ENCODE results near the gene NLE1. TPM values are rescaled to one million over a fixed set of nuclear protein-coding genes. Genes with fewer than 3 reads are reported as not detected.
"Not testable (repeated sequence)": the region's sequence is repeated elsewhere in the genome, so short reads cannot be mapped to it uniquely, and the experiment has no call there.

The NLE1 gene
- total RNA-seq, 6 experiments from 2014 or later = 4.9 to 12.3 (median 5.9) TPM

DNA sequence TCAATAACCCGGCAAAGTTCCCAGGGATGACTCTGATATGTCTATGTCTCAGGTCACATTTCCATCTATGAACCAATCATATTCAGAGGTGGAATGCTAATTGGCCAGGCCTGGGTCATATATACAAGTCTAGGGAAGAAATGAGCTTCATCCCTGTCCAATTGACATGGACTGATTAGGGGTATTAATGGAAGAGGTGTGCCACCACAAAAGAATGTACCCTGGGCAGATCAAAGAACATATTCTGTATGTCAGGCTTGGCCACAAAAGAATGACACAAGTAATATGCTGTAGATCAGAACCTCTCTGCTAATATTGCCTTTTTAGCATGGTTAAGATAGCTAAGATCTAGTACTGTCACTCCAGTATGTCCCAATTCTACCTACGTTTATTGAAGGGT lies 45.4 kb upstream of the NLE1 start:
- TF ChIP-seq POLR2A (IDR thresholded peaks at IDR 0.05) (no peak), CTCF (IDR thresholded peaks at IDR 0.05) (no peak)
- intact Hi-C loops (cut with DNase I) = no loop called here
- Histone ChIP-seq H3K27me3 (no peaks in the 10 kb centered on the region), H3K27ac (no peak overlapping the region), H3K9me3 (no peaks in the 10 kb centered on the region), H3K4me1 (no peaks in the 10 kb centered on the region), H3K36me3 (no peaks in the 10 kb centered on the region), H3K4me3 (no peak overlapping the region)
- WGBS (ENCODE audit: insufficient coverage, low coverage, low lambda C conversion rate, missing lambda C conversion rate) = 89% methylated on average over 2 of the region's 2 CpGs
- DNase-seq (no peak), ATAC-seq (no peak)

DNA sequence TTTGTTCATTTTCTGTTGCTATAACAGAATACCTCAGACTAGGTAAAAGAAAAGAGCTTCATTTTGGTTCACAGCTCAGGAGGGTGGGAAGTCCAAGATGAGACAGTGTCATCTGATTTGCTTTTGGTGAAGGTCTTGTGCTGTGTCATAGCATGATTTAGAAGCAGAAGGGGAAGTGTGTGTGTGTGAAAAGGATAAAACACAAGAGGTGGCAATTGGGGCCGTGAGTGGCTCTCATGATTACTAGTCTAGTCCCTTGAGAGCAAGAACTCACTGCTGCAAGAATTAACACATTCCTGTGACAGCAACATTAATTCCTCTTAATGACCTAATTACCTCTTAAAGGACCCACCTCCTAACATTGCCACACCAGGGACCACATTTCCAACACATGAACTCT lies 43.7 kb upstream of the NLE1 start:
- no peak overlapping the region for H3K27ac ChIP-seq
- ATAC-seq (peak in 1 of 4 donors; percentile 13), DNase-seq (no peak)
- WGBS (ENCODE audit: insufficient coverage, low coverage, low lambda C conversion rate, missing lambda C conversion rate) = 33% methylated on average over 1 of the region's 1 CpG
- intact Hi-C loops (cut with DNase I) = no loop called here
- no peaks in the 10 kb centered on the region for H3K27me3 ChIP-seq
- no peaks in the 10 kb centered on the region for H3K4me1 ChIP-seq
- H3K36me3 ChIP-seq = no peaks in the 10 kb centered on the region
- TF ChIP-seq POLR2A (IDR thresholded peaks at IDR 0.05) (no peak), CTCF (IDR thresholded peaks at IDR 0.05) (no peak)
- no peak overlapping the region for H3K4me3 ChIP-seq
- no peaks in the 10 kb centered on the region for H3K9me3 ChIP-seq

- Histone ChIP-seq H3K27ac (no peak overlapping the region), H3K27me3 (no peaks in the 10 kb centered on the region), H3K4me1 (no peaks in the 10 kb centered on the region), H3K4me3 (no peak overlapping the region), H3K9me3 (no peaks in the 10 kb centered on the region), H3K36me3 (no peaks in the 10 kb centered on the region)
- 59% methylated on average over 2 of the region's 3 CpGs for WGBS (ENCODE audit: insufficient coverage, low coverage, low lambda C conversion rate, missing lambda C conversion rate)
- ATAC-seq (no peak), DNase-seq (no peak)
- intact Hi-C loops (cut with DNase I) = no loop called here
- TF ChIP-seq CTCF (IDR thresholded peaks at IDR 0.05) = no peak
- no peak for TF ChIP-seq POLR2A (IDR thresholded peaks at IDR 0.05)
Observed at GRCh38 chr17:35184274-35184673, 42.2 kb upstream of the NLE1 start.

DNA sequence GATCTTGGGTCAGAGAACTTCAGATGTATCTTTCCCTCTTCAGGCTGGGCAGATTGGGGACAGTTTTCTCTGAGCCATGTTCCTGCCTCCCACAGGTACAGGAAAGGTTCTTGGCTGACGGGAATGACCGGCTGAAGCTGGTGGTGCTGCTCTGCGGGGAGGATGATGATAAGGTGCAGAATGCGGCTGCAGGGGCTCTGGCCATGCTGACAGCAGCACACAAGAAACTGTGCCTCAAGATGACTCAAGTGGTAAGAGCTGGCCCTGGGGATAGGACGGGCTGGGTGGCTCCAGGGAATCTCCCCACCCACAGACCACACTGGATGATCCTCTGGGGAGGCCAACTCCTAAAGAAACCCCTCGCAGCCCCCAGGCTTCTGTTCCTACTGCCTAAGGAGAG lies 41.2 kb upstream of the NLE1 start:
- no peaks in the 10 kb centered on the region for H3K9me3 ChIP-seq
- WGBS (ENCODE audit: insufficient coverage, low coverage, low lambda C conversion rate, missing lambda C conversion rate) = 31% methylated on average over 5 of the region's 6 CpGs
- ATAC-seq (no peak), DNase-seq (no peak)
- intact Hi-C loops (cut with DNase I) = no loop called here
- no peaks in the 10 kb centered on the region for H3K36me3 ChIP-seq
- no peaks in the 10 kb centered on the region for H3K4me1 ChIP-seq
- no peak overlapping the region for H3K4me3 ChIP-seq
- TF ChIP-seq POLR2A (IDR thresholded peaks at IDR 0.05) (no peak), CTCF (IDR thresholded peaks at IDR 0.05) (no peak)
- no peaks in the 10 kb centered on the region for H3K27me3 ChIP-seq
- H3K27ac ChIP-seq = no peak overlapping the region

- not testable (repeated sequence) for H3K27ac ChIP-seq, H3K9me3 ChIP-seq, H3K4me3 ChIP-seq, H3K27me3 ChIP-seq, H3K4me1 ChIP-seq, H3K36me3 ChIP-seq, ATAC-seq
- peak in 1 of 3 donors; percentile 19 for DNase-seq
- intact Hi-C loops (cut with DNase I) = loop anchor here in 1 of 2 donors (10.0 kb wide), 1 partner anchor 355 kb away; the partner anchor contains the start of gene SLFN12L
- WGBS (ENCODE audit: insufficient coverage, low coverage, low lambda C conversion rate, missing lambda C conversion rate) = no CpG with 5 or more reads among the region's 5 CpGs
Observed at GRCh38 chr17:35179379-35179778, 37.3 kb upstream of the NLE1 start.

All from right lobe of liver (tissue), 6 donors.